C4-2B (cell line): ENCODE measurements around the gene RHOU.

Experiments used
- H3K27ac ChIP-seq: fragments of 450-650 bp; 2 replicates; pipeline ENCODE4 v1.5.1; 2017
- CTCF ChIP-seq: fragments of 450-650 bp; conservative IDR thresholded peaks from 2 replicates; pipeline ENCODE4 v1.5.1; 2017; ENCODE audit warnings: mild to moderate bottlenecking
- ZFX ChIP-seq: fragments of 450-650 bp; IDR thresholded peaks from 2 replicates; pipeline ENCODE4 v1.6.1; 2017

RHOU gene

DNA sequence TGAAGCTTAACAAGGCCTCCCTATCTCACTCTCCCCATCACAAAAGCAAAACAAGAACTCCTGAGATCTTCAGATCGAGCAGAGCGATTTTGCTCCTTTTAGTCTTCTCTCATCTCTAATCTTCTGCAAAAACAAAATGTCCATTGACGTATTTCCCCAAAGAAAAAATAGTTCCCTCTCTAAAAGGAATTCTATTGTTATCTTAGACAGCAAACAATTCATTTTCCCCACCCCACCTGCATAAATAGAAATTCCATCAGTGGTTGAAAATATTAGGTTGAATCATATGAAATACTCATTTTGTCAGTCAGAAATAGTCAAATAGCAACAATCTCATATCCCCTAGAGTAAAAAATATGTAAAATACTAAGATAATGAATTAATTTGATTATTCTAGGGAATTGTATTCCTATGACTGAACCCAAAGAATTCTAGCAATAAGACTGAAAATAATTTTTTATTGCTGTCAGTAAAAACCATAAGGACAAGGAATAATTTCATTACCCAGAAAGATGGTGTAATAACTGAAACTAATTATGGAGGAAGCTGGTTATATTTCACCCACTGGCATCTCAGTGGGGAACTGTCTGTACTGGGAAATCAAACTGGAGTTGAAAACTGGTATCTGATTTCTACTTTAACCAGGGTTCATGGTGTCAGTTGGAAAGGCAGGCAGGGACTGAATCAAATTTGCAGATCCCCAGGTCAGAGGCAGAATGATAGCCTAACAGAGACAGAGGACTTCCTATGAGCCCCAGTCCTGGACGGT lies 51.3 kb downstream of the RHOU start:
- no peak for TF ChIP-seq CTCF
- TF ChIP-seq ZFX = no peak
- H3K27ac ChIP-seq = no peak overlapping the region

- no peak for TF ChIP-seq ZFX
- no peak for TF ChIP-seq CTCF
- H3K27ac ChIP-seq = no peak overlapping the region
Observed at GRCh38 chr1:228791791-228792190, 56.5 kb downstream of the RHOU start.

GRCh38 chr1:228792601-228793000 lies 57.3 kb downstream of the RHOU start:
- no peak for TF ChIP-seq ZFX
- TF ChIP-seq CTCF = no peak
- no peak overlapping the region for H3K27ac ChIP-seq

DNA sequence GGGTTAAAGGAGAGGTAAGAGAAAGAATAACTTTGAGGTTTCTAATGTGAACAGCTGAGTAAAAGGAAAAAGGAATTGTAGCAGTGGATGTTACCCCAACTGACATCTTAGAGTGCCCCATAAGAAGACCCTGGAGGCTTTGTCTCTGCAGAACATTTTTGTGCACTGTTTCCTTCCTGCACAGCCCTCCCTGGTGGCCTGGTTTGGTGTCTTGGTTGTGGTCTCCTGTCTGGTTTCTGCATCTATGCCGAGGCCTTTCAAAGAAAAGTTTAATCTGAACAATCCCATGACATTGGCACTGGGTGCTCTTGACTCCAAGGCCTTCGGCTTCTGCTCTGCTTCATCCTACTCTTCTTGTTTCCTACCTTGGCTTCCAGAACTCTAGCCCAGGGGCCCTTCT lies 57.8 kb downstream of the RHOU start:
- no peak overlapping the region for H3K27ac ChIP-seq
- TF ChIP-seq ZFX (no peak), CTCF (no peak)

DNA sequence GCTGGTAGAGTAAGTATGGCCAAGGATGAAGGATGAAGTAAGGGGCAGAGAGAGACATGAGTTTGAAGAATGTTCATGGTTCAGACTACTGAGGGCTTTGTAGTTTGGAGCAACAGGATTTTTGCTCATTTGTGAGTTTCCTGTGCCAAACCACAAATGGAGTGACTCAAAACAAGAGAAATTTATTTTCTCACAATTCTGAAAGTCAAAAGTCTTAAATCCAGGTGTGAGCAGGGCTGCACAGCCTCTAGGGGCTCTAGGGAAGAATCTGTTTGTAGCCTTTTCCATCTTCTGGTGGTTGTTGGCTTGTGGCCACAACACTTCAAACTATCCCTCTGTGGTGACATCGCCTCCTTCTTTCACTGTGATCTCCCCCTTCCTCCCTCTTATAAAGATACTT lies 58.9 kb downstream of the RHOU start:
- H3K27ac ChIP-seq = no peak overlapping the region
- TF ChIP-seq ZFX = no peak
- TF ChIP-seq CTCF = no peak

DNA sequence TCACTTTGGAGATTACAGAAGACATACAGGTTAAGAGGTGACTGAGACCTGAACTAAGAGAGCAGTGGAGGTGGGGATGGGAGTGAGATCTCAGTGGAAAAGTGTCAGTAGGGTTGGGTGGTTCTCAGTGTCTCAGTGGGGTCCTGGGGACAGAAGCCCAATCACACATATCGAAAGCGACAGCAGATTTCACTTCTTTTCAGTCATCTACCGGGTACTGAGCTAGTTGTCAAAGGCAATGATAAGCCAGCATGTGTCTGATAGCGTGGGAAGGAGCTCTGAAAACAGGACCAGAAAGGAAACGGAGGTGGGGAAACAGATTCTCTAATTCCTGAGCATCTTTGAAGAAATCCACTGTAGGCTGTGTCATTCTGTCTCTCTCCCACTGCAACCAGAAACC lies 59.5 kb downstream of the RHOU start:
- no peak overlapping the region for H3K27ac ChIP-seq
- TF ChIP-seq ZFX (no peak), CTCF (no peak)

- TF ChIP-seq CTCF = no peak
- TF ChIP-seq ZFX = no peak
- H3K27ac ChIP-seq = no peak overlapping the region
Observed at GRCh38 chr1:228795596-228795995, 60.3 kb downstream of the RHOU start.
